SJCRH30 (cell line): ENCODE data around the gene CDK14. TPM values are rescaled to one million over a fixed set of nuclear protein-coding genes. Genes with fewer than 3 reads are reported as not detected.

Experiments
- DNase-seq, 2 experiments: peaks; one replicate each; pipeline ENCODE4 v3.0.0-alpha.2; 2015 to 2020
- H3K27ac ChIP-seq: fragments of 250-450 bp; sonication (Bioruptor Pico); 2 replicates; pipeline ENCODE4 v1.5.1; 2020; ENCODE audit warnings: mild to moderate bottlenecking, moderate library complexity
- H3K27me3 ChIP-seq: fragments of 250-450 bp; sonication (Bioruptor Pico); 2 replicates; pipeline ENCODE4 v1.5.1; 2020; ENCODE audit warnings: mild to moderate bottlenecking, moderate library complexity
- H3K36me3 ChIP-seq: fragments of 250-450 bp; sonication (Bioruptor Pico); 2 replicates; pipeline ENCODE4 v1.5.1; 2020; ENCODE audit warnings: mild to moderate bottlenecking, moderate library complexity
- H3K4me1 ChIP-seq: fragments of 250-450 bp; sonication (Bioruptor Pico); 2 replicates; pipeline ENCODE4 v1.5.1; 2020; ENCODE audit warnings: mild to moderate bottlenecking, moderate library complexity
- H3K4me3 ChIP-seq: fragments of 250-450 bp; sonication (Bioruptor Pico); 2 replicates; pipeline ENCODE4 v1.5.1; 2020; ENCODE audit warnings: mild to moderate bottlenecking, moderate library complexity
- H3K9me3 ChIP-seq: fragments of 250-450 bp; sonication (Bioruptor Pico); replicated peaks from 2 replicates; pipeline ENCODE4 v1.5.1; 2020; ENCODE audit warnings: mild to moderate bottlenecking, moderate library complexity
- total RNA-seq: library from RNA; depleted of rRNA; stranded (reverse); fragments of >200 nt; shearing (Covaris generic); gene quantifications from 2 replicates; pipeline ENCODE4 v1.2.3, GENCODE V29; 2014

Gene CDK14
- total RNA-seq, 1 experiment from 2014 or later: 78.2 TPM

GRCh38 chr7:91201442-91202113 is 605.5 kb downstream of the CDK14 start:
- no peak for DNase-seq
- no peaks in the 10 kb centered on the region for H3K27me3 ChIP-seq
- no peak overlapping the region for H3K4me3 ChIP-seq
- no peaks in the 10 kb centered on the region for H3K9me3 ChIP-seq
- peaks cover 2% of the 10 kb centered on the region for H3K36me3 ChIP-seq
- no peak overlapping the region for H3K27ac ChIP-seq
- no peaks in the 10 kb centered on the region for H3K4me1 ChIP-seq

- Histone ChIP-seq H3K4me1 (no peaks in the 10 kb centered on the region), H3K9me3 (no peaks in the 10 kb centered on the region), H3K36me3 (peaks cover 12% of the 10 kb centered on the region; the same call in 1 of the 2 replicates), H3K27ac (no peak overlapping the region), H3K27me3 (no peaks in the 10 kb centered on the region), H3K4me3 (no peak overlapping the region)
- no peak for DNase-seq
Measured at GRCh38 chr7:91206361-91206960, 610.3 kb downstream of the CDK14 start.

- Histone ChIP-seq H3K4me3 (no peak overlapping the region), H3K27me3 (no peaks in the 10 kb centered on the region), H3K4me1 (no peaks in the 10 kb centered on the region), H3K36me3 (peaks cover 6% of the 10 kb centered on the region; the same call in 1 of the 2 replicates), H3K9me3 (peaks cover 3% of the 10 kb centered on the region; the same call in 1 of the 2 replicates), H3K27ac (no peak overlapping the region)
- DNase-seq: no peak
Measured at GRCh38 chr7:91212582-91212981, 616.5 kb downstream of the CDK14 start.

- H3K36me3 ChIP-seq: no peaks in the 10 kb centered on the region
- H3K27me3 ChIP-seq: no peaks in the 10 kb centered on the region
- no peak overlapping the region for H3K27ac ChIP-seq
- no peak overlapping the region for H3K4me3 ChIP-seq
- DNase-seq: no peak
- H3K9me3 ChIP-seq: no peaks in the 10 kb centered on the region
- H3K4me1 ChIP-seq: peaks cover 15% of the 10 kb centered on the region; the same call in 1 of the 2 replicates
Measured at GRCh38 chr7:91226411-91226810, 630.3 kb downstream of the CDK14 start.

GRCh38 chr7:91228327-91228726 is 632.2 kb downstream of the CDK14 start:
- H3K9me3 ChIP-seq: no peaks in the 10 kb centered on the region
- no peaks in the 10 kb centered on the region for H3K36me3 ChIP-seq
- H3K27me3 ChIP-seq: no peaks in the 10 kb centered on the region
- H3K4me1 ChIP-seq: peaks cover 15% of the 10 kb centered on the region; the same call in 1 of the 2 replicates
- H3K27ac ChIP-seq: peak overlapping the region; percentile 10; the same call in 1 of the 2 replicates
- no peak overlapping the region for H3K4me3 ChIP-seq
- no peak for DNase-seq

DNA sequence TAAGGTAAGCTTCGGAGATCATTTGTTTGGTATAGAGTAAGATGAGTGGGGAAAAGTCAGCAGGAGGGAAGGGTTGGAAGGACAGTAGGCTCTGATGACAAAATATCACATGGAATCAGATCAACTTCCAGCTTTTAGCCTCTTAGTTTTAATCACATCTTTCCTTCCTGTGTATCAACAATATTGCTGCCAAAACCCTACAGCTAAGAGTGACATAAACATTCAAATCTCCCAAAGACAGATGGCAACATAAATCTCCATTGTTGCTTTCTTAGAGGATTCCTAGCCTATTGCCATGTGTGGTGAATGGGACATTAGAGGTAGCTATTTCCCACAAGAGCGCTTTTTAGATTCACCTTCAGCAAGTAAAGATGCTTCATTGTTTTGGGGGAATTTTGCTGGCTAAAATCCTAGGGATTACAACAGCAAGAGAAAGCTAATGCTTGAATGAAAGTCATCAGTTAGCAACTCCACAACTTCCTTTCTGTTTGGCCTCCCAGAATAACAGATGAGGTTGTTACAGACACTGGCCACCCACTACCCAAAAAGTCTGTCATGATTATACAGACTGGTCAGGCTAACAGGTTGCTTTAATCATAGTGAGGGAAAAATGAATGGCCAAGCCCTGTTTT is 632.9 kb downstream of the CDK14 start:
- Histone ChIP-seq H3K4me1 (peaks cover 15% of the 10 kb centered on the region; the same call in 1 of the 2 replicates), H3K36me3 (no peaks in the 10 kb centered on the region), H3K27me3 (no peaks in the 10 kb centered on the region), H3K27ac (peak overlapping the region; percentile 10; the same call in 1 of the 2 replicates), H3K9me3 (no peaks in the 10 kb centered on the region), H3K4me3 (no peak overlapping the region)
- DNase-seq: peak in 1 of 2 experiments; percentile 41

GRCh38 chr7:91230100-91230499 is 634.0 kb downstream of the CDK14 start:
- no peak overlapping the region for H3K4me3 ChIP-seq
- H3K4me1 ChIP-seq: peaks cover 15% of the 10 kb centered on the region; the same call in 1 of the 2 replicates
- no peak overlapping the region for H3K27ac ChIP-seq
- H3K27me3 ChIP-seq: no peaks in the 10 kb centered on the region
- no peaks in the 10 kb centered on the region for H3K9me3 ChIP-seq
- no peak for DNase-seq
- H3K36me3 ChIP-seq: no peaks in the 10 kb centered on the region

DNA sequence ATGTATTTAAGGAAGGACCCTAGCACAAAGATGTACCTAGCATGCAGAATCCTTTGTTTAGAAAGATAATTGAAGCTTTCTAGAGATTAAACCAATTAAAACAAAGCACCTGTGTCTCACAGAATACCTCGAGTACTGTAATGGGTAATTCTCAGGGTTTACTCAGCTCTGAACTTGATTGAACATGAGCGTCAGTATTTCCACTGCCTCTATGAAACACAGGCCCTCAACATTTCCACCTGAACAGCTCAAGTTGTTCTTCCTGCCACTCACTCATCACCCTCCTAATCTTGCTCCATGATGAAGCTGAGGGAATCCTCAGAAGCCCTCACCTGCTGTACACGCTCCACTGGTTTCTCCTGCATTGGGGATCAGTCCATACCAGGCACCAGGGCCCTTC is 634.4 kb downstream of the CDK14 start:
- H3K9me3 ChIP-seq: no peaks in the 10 kb centered on the region
- H3K27me3 ChIP-seq: no peaks in the 10 kb centered on the region
- no peak overlapping the region for H3K4me3 ChIP-seq
- H3K36me3 ChIP-seq: no peaks in the 10 kb centered on the region
- H3K27ac ChIP-seq: no peak overlapping the region
- H3K4me1 ChIP-seq: peaks cover 15% of the 10 kb centered on the region; the same call in 1 of the 2 replicates
- no peak for DNase-seq

DNA sequence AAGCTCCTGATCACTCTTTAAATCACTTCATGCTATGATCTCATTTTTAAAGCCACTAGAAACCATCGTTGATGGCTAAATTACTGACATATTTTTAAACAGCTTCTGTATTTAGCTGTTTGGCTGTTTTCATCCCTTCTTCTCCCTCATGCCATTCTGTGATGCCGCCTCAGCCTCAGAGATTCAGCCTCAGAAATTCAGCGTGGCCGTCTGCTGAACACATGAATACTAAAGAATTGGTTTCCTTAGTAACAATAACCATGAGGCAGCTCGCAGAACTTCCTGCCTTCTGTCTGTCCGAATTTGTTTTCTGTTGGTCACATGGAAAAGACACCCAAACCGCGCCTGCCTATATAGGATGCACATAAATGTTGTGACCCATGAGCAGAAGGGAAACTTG is 637.1 kb downstream of the CDK14 start:
- Histone ChIP-seq H3K27me3 (no peaks in the 10 kb centered on the region), H3K4me3 (no peak overlapping the region), H3K4me1 (peaks cover 12% of the 10 kb centered on the region; the same call in 1 of the 2 replicates), H3K27ac (no peak overlapping the region), H3K9me3 (no peaks in the 10 kb centered on the region), H3K36me3 (no peaks in the 10 kb centered on the region)
- DNase-seq: no peak

DNA sequence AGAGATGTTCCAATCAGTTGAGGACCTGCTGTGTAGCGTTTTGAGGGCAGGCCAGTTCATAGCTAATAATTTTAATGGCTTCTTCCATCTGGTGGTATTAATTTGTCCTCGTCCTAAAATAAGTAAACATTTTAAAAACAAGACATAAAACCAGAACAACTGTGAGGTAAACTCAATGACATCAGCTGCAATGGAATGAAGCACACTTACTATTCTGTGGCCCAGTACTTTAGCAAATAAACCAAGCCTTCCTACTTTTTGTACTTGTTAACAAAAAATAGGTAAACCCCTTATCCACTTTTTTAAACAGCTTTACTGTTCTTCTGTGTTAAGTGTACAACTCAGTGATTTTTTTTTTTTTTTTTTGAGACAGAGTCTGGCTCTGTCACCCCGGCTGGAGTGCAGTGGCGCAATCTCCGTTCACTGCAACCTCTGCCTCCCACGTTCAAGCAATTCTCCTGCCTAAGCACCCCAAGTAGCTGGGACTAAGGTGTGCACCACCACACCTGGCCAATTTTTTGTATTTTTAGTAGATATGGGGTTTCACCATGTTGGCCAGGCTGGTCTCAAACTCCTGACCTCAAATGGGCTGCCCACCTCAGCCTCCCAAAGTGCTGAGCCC is 639.2 kb downstream of the CDK14 start:
- H3K27me3 ChIP-seq: no peaks in the 10 kb centered on the region
- no peak overlapping the region for H3K4me3 ChIP-seq
- peaks cover 11% of the 10 kb centered on the region for H3K4me1 ChIP-seq
- H3K27ac ChIP-seq: no peak overlapping the region
- H3K9me3 ChIP-seq: no peaks in the 10 kb centered on the region
- DNase-seq: no peak
- no peaks in the 10 kb centered on the region for H3K36me3 ChIP-seq

GRCh38 chr7:91239171-91239604 is 643.1 kb downstream of the CDK14 start:
- peak overlapping the region; percentile 39; the same call in 1 of the 2 replicates for H3K27ac ChIP-seq
- peaks cover 11% of the 10 kb centered on the region for H3K4me1 ChIP-seq
- H3K9me3 ChIP-seq: no peaks in the 10 kb centered on the region
- peak; percentile 50 to 64 for DNase-seq
- no peaks in the 10 kb centered on the region for H3K27me3 ChIP-seq
- no peaks in the 10 kb centered on the region for H3K36me3 ChIP-seq
- H3K4me3 ChIP-seq: no peak overlapping the region

DNA sequence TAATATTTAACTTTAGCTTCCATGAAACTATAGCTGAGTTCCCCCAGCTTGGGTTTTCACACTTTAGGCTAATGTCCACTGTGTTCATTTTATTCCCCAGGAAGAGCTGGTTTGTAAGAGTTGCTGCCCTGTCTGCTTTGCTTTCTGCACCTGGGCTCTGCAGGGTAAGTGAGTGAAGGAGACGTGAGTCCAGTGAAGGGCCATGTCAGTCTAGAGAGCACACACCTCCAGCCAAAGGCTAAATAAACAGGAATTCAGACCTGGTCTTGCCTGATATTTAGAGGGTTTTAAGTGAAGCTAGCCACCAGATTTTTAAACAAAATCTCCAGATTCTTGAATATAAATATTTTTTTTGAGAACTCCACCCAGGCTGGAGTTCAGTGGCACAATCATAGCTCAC is 643.7 kb downstream of the CDK14 start:
- no peak for DNase-seq
- Histone ChIP-seq H3K27me3 (no peaks in the 10 kb centered on the region), H3K9me3 (no peaks in the 10 kb centered on the region), H3K36me3 (no peaks in the 10 kb centered on the region), H3K4me3 (no peak overlapping the region), H3K4me1 (peaks cover 11% of the 10 kb centered on the region), H3K27ac (peak overlapping the region; percentile 39; the same call in 1 of the 2 replicates)

DNA sequence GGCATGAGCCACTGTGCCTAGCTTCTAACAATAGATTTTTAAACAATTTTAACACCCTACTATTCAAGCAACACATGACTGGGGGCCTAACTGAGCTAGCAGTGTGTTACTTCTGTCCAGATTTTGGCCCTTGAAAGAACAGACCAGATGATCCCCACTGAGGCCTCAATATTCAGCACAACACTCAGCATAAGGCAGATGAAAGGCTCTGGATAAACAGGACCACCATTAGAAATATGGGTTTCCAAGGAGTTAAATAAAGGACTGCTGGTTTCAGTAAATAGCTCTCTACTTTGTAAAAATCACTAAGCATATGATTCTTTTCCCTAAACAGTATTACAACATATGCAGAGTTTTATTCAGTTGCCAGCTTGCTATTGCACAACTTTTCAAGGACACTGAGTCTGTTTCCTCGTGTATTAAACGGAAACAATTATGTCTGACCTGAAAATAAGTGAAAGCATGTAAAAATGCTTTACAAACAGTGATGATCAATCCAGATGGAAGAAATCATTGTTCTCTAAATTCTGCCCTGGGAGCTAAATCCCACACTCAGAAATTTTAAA is 644.3 kb downstream of the CDK14 start:
- no peak overlapping the region for H3K27ac ChIP-seq
- H3K9me3 ChIP-seq: no peaks in the 10 kb centered on the region
- no peak overlapping the region for H3K4me3 ChIP-seq
- H3K36me3 ChIP-seq: no peaks in the 10 kb centered on the region
- DNase-seq: no peak
- no peaks in the 10 kb centered on the region for H3K27me3 ChIP-seq
- H3K4me1 ChIP-seq: peaks cover 11% of the 10 kb centered on the region

GRCh38 chr7:91242097-91242844 is 646.1 kb downstream of the CDK14 start:
- H3K27ac ChIP-seq: no peak overlapping the region
- H3K4me3 ChIP-seq: no peak overlapping the region
- H3K9me3 ChIP-seq: no peaks in the 10 kb centered on the region
- no peak for DNase-seq
- H3K4me1 ChIP-seq: peaks cover 11% of the 10 kb centered on the region
- no peaks in the 10 kb centered on the region for H3K36me3 ChIP-seq
- H3K27me3 ChIP-seq: no peaks in the 10 kb centered on the region
